H1 (cell line): ENCODE data around the gene FPR3. TPM values are rescaled to one million over a fixed set of nuclear protein-coding genes. Genes with fewer than 3 reads are reported as not detected.

ENCODE experiments used
- CTCF ChIA-PET: fragments of 300-600 bp; sonication (Branson Sonifier 250); formaldehyde crosslinking; loops from one replicate; lab custom pipeline; 2021; ENCODE audit not compliant: partially characterized antibody; lab: Charles Lee
- POLR2A ChIA-PET: fragments of 300-600 bp; sonication (Branson Sonifier 250); formaldehyde crosslinking; loops from one replicate; lab custom pipeline; 2021; ENCODE audit warnings: inconsistent platforms; ENCODE audit not compliant: partially characterized antibody; lab: Charles Lee
- DNase-seq, 2 experiments: peaks; one replicate each; pipeline versions ENCODE4 v3.0.0 to v3.0.0-alpha.2; 2010 to 2022; ENCODE audit warnings: low spot score in 2 of 2, low read depth in 1 of 2, mixed read lengths in 1 of 2
- FAIRE-seq: peaks from 2 replicates; lab custom pipeline; 2011; peaks lifted over from hg19 to GRCh38; lab: Jason Lieb, UNC
- H2AFZ ChIP-seq: 2 replicates; pipeline ENCODE4 v1.8.1; 2012; ENCODE audit warnings: low read length, inconsistent platforms
- H2AK5ac ChIP-seq: 2 replicates; pipeline ENCODE4 v1.6.1; 2013; ENCODE audit warnings: low read depth, low read length
- H2BK120ac ChIP-seq: replicated peaks from 2 replicates; pipeline ENCODE3; 2013; ENCODE audit warnings: low read depth, low read length, inconsistent platforms
- H2BK12ac ChIP-seq: 2 replicates; pipeline ENCODE4 v1.6.1; 2013; ENCODE audit warnings: low read depth, low read length
- H2BK15ac ChIP-seq: 2 replicates; pipeline ENCODE4 v1.6.1; 2013; ENCODE audit warnings: low read length
- H2BK20ac ChIP-seq: 2 replicates; pipeline ENCODE4 v1.6.1; 2013; ENCODE audit warnings: low read length
- H2BK5ac ChIP-seq: 2 replicates; pipeline ENCODE4 v1.6.1; 2013; ENCODE audit warnings: low read depth, low read length
- H3K14ac ChIP-seq: 2 replicates; pipeline ENCODE4 v1.6.1; 2013; ENCODE audit warnings: inconsistent platforms; ENCODE audit not compliant: insufficient read length
- H3K18ac ChIP-seq: 2 replicates; pipeline ENCODE4 v1.6.1; 2013; ENCODE audit warnings: low read length; ENCODE audit errors: extremely low read depth
- H3K23ac ChIP-seq: 2 replicates; pipeline ENCODE4 v1.6.1; 2013; ENCODE audit warnings: inconsistent platforms; ENCODE audit not compliant: insufficient read length
- H3K23me2 ChIP-seq: 2 replicates; pipeline ENCODE4 v1.6.1; 2013; ENCODE audit warnings: low read depth, low read length
- H3K27ac ChIP-seq: 2 replicates; pipeline ENCODE4 v1.6.1; 2011; ENCODE audit warnings: low read depth, low read length, inconsistent platforms
- H3K27me3 ChIP-seq, 4 experiments: replicated peaks in 1 of 4; 1 replicate in 1 of 4; 2 replicates in 3 of 4; pipeline versions ENCODE4 v1.6.1 to v1.8.1; 2011 to 2013; ENCODE audit warnings: low read length in 3 of 4, mild to moderate bottlenecking in 3 of 4, inconsistent platforms in 2 of 4, mixed read lengths in 2 of 4, moderate library complexity in 1 of 4; ENCODE audit not compliant: control insufficient read depth in 3 of 4, insufficient read depth in 3 of 4; ENCODE audit errors: extremely low read depth in 1 of 4
- H3K36me3 ChIP-seq, 4 experiments: 2 replicates each; pipeline versions ENCODE4 v1.6.1 to v1.8.1; 2011 to 2013; ENCODE audit warnings: mild to moderate bottlenecking in 4 of 4, low read length in 3 of 4, moderate library complexity in 2 of 4, control low read depth in 1 of 4, inconsistent platforms in 1 of 4; ENCODE audit not compliant: insufficient read depth in 4 of 4, control insufficient read depth in 2 of 4
- H3K4ac ChIP-seq: replicated peaks from 2 replicates; pipeline ENCODE3; 2013; ENCODE audit warnings: low read length, low read depth, mixed read lengths, inconsistent platforms; ENCODE audit not compliant: insufficient read length
- H3K4me1 ChIP-seq, 4 experiments: replicated peaks in 1 of 4; 1 replicate in 1 of 4; 2 replicates in 3 of 4; pipeline versions ENCODE4 v1.6.1 to v1.8.1; 2011 to 2013; ENCODE audit warnings: low read length in 3 of 4, inconsistent platforms in 2 of 4, mixed read lengths in 1 of 4; ENCODE audit not compliant: insufficient read depth in 4 of 4, control insufficient read depth in 3 of 4
- H3K4me2 ChIP-seq, 2 experiments: 2 replicates each; pipeline versions ENCODE4 v1.6.1 to v1.8.1; 2011 to 2013; ENCODE audit warnings: low read depth in 2 of 2, low read length in 2 of 2, control low read depth in 1 of 2, inconsistent platforms in 1 of 2, mild to moderate bottlenecking in 1 of 2; ENCODE audit not compliant: insufficient read depth in 1 of 2
- H3K4me3 ChIP-seq, 4 experiments: fragments of 200-600, 300-600 bp in 1 of 4; sonication (generic), shearing (Covaris generic), sonication (Bioruptor Twin) in 1 of 4; 2 replicates each; pipeline versions ENCODE4 v1.5.1 to v1.8.1; 2011 to 2016; ENCODE audit warnings: low read length in 4 of 4, low read depth in 3 of 4, control low read depth in 2 of 4, inconsistent platforms in 2 of 4, mild to moderate bottlenecking in 2 of 4, mixed read lengths in 1 of 4, moderate library complexity in 1 of 4; ENCODE audit not compliant: insufficient read depth in 2 of 4; ENCODE audit errors: extremely low read depth in 1 of 4
- H3K56ac ChIP-seq: replicated peaks from 2 replicates; pipeline ENCODE3; 2013; ENCODE audit warnings: low read depth, mild to moderate bottlenecking, mixed read lengths, low read length, inconsistent platforms; ENCODE audit not compliant: insufficient read length
- H3K79me1 ChIP-seq: 2 replicates; pipeline ENCODE4 v1.6.1; 2013; ENCODE audit warnings: low read depth, low read length, control low read depth
- H3K79me2 ChIP-seq, 2 experiments: 2 replicates each; pipeline versions ENCODE4 v1.6.1 to v1.8.1; 2012 to 2013; ENCODE audit warnings: low read length in 2 of 2, mild to moderate bottlenecking in 2 of 2, inconsistent platforms in 1 of 2; ENCODE audit not compliant: insufficient read depth in 2 of 2, control insufficient read depth in 1 of 2
- H3K9ac ChIP-seq, 4 experiments: replicated peaks in 1 of 4; 1 replicate in 1 of 4; 2 replicates in 3 of 4; pipeline versions ENCODE4 v1.6.1 to v1.8.1; 2011 to 2013; ENCODE audit warnings: low read depth in 3 of 4, low read length in 3 of 4, control low read depth in 2 of 4, mild to moderate bottlenecking in 2 of 4, moderate library complexity in 2 of 4, inconsistent platforms in 1 of 4; ENCODE audit errors: extremely low read depth in 1 of 4
- H3K9me3 ChIP-seq, 2 experiments: 2 replicates each; pipeline versions ENCODE4 v1.6.1 to v1.8.1; 2012 to 2013; ENCODE audit warnings: mild to moderate bottlenecking in 2 of 2, moderate library complexity in 2 of 2, control low read depth in 1 of 2, inconsistent platforms in 1 of 2, low read depth in 1 of 2, low read length in 1 of 2, mixed read lengths in 1 of 2; ENCODE audit not compliant: insufficient read depth in 2 of 2
- H4K20me1 ChIP-seq, 2 experiments: replicated peaks in 1 of 2; 2 replicates each; pipeline versions ENCODE3 to v1.8.1; 2011 to 2013; ENCODE audit warnings: inconsistent platforms in 2 of 2, low read length in 2 of 2, mild to moderate bottlenecking in 1 of 2; ENCODE audit not compliant: insufficient read depth in 2 of 2, control insufficient read depth in 1 of 2
- H4K5ac ChIP-seq: 2 replicates; pipeline ENCODE4 v1.6.1; 2013; ENCODE audit warnings: low read length, low read depth, mixed read lengths, inconsistent platforms; ENCODE audit not compliant: insufficient read length
- H4K8ac ChIP-seq: 2 replicates; pipeline ENCODE4 v1.8.0; 2013; ENCODE audit warnings: mild to moderate bottlenecking, moderate library complexity, low read length, inconsistent platforms; ENCODE audit not compliant: insufficient read depth; ENCODE audit errors: extremely low read depth
- H4K91ac ChIP-seq: replicated peaks from 2 replicates; pipeline ENCODE3; 2013; ENCODE audit warnings: low read length, mixed read lengths, inconsistent platforms; ENCODE audit not compliant: insufficient read length
- BRCA1 ChIP-seq: IDR thresholded peaks from 2 replicates; pipeline ENCODE4 v1.6.1; 2012; ENCODE audit warnings: low read depth, low read length, improper control_type of control experiment
- FOSL1 ChIP-seq: IDR thresholded peaks from 2 replicates; pipeline ENCODE4 v1.6.1; 2011; ENCODE audit warnings: mild to moderate bottlenecking, low read depth, low read length, moderate library complexity; ENCODE audit not compliant: insufficient read depth
- SP1 ChIP-seq: IDR thresholded peaks from 2 replicates; pipeline ENCODE4 v1.6.1; 2011; ENCODE audit warnings: low read depth, low read length
- WGBS, 2 experiments: shearing (Covaris generic) in 1 of 2; methylation state at CpG; one replicate each; pipeline versions ENCODE4 v1.1.6 to v1.1.7; 2013 to 2015; ENCODE audit warnings: low lambda C conversion rate in 2 of 2, mixed read lengths in 2 of 2, inconsistent platforms in 1 of 2, low coverage in 1 of 2, missing lambda C conversion rate in 1 of 2; ENCODE audit not compliant: insufficient replicate concordance in 2 of 2, insufficient coverage in 1 of 2, insufficient read length in 1 of 2; ENCODE audit errors: extremely low coverage in 1 of 2, missing lambda C conversion rate in 1 of 2; 5-methylcytosine and 5-hydroxymethylcytosine counted together
- polyA plus RNA-seq, 7 experiments: library from polyadenylated mRNA; depleted of rRNA in 3 of 7; stranded (reverse) in 5 of 7; unstranded in 2 of 7; fragments of >200 nt in 5 of 7; fragments of 200-250 nt in 2 of 7; gene quantifications; 1 replicate in 5 of 7; 2 replicates in 1 of 7; 4 replicates in 1 of 7; pipeline versions ENCODE4 v1.2.1 to v1.2.3, GENCODE V29; 2011 to 2013; ENCODE audit warnings: missing spikeins in 2 of 7, mixed read lengths in 2 of 7
- total RNA-seq: library from RNA; stranded (reverse); fragmentation: NEBNext Ultra II Directional; extraction: Animal tissue kit (Norgen Biotek cat#: 25700); gene quantifications from 2 replicates; pipeline ENCODE4 v1.2.1, GENCODE V29; 2021

The FPR3 gene
- total and polyA plus RNA-seq, 2 of the 8 experiments (the other 6 are each of a cell fraction or from before 2014, with no cell fraction given) = not detected

DNA sequence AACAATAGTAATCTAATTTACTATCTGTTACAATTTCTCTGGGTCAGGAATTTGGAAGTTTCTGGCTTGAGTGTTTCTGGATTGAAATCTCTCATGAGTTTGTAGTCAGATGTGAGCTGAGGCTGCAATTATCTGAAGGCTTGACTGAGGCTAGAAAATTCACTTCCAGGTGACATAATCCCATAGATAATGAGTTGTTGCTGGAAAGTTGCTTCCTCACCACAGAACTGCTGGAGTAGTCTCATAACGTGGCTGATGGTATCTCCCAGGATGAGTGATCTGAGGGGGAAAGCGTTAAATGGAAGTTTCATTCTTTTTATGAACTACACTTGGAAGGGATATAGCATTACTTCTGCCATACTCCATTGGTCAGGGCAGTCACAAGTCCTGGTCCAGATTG lies 15.3 kb upstream of the FPR3 start:
- Histone ChIP-seq H3K9me3 (no peaks in the 10 kb centered on the region), H3K56ac (no peak overlapping the region), H2AK5ac (no peak overlapping the region), H2BK120ac (no peak overlapping the region), H2BK20ac (no peak overlapping the region), H3K27me3 (no peaks in the 10 kb centered on the region; a peak in 1 of 7 replicates), H4K5ac (no peak overlapping the region), H3K27ac (no peak overlapping the region), H3K79me2 (no peaks in the 10 kb centered on the region), H3K23me2 (no peaks in the 10 kb centered on the region), H3K9ac (no peak overlapping the region), H4K8ac (no peak overlapping the region), H3K4me1 (no peaks in the 10 kb centered on the region), H4K20me1 (no peaks in the 10 kb centered on the region), H3K23ac (no peak overlapping the region), H2BK12ac (no peak overlapping the region), H2AFZ (no peak overlapping the region), H3K4me3 (no peak overlapping the region), H3K4ac (no peak overlapping the region), H4K91ac (no peak overlapping the region), H3K36me3 (no peaks in the 10 kb centered on the region), H3K79me1 (no peaks in the 10 kb centered on the region), H2BK15ac (no peak overlapping the region), H3K14ac (no peak overlapping the region), H2BK5ac (no peak overlapping the region), H3K4me2 (no peak overlapping the region), H3K18ac (no peak overlapping the region)
- ChIA-PET CTCF (interaction anchor here (0.7 to 1.3 kb wide), 3 partner anchors 69 to 142 kb away, joined by 3 read pairs; no protein-coding TSS in a partner anchor), POLR2A (no interaction called here)
- DNase-seq (no peak), FAIRE-seq (no peak)
- 73% methylated on average over 2 of the region's 2 CpGs; no CpG with 5 or more reads in 1 of the 2 experiments for WGBS, 2 experiments
- TF ChIP-seq BRCA1 (no peak), SP1 (no peak), FOSL1 (no peak)
